ENCODE results near the gene LDHAL6A.
"Not testable (repeated sequence)": the region's sequence is repeated elsewhere in the genome, so short reads cannot be mapped to it uniquely, and the experiment has no call there.

The LDHAL6A gene

GRCh38 chr11:18455686-18456372 lies at the start of gene LDHAL6A:
Gene LDHAL6A (plus strand): TSS chr11:18455856. CDS start chr11:18456681, 825 bp downstream.
- peak; percentile 2 for DNase-seq (ENCODE audit: low spot score)

- not testable (repeated sequence) for DNase-seq (ENCODE audit: low spot score)
These were observed 48.3 kb upstream of the LDHAL6A start for GRCh38 chr11:18407400-18407799.

- no peak for DNase-seq (ENCODE audit: low spot score)
These were observed 46.9 kb upstream of the LDHAL6A start for GRCh38 chr11:18408558-18409291.

- no peak for DNase-seq (ENCODE audit: low spot score)
These were observed 39.2 kb upstream of the LDHAL6A start for GRCh38 chr11:18416459-18416858.

GRCh38 chr11:18419040-18419439 lies 36.6 kb upstream of the LDHAL6A start:
- no peak for DNase-seq (ENCODE audit: low spot score)

- no peak for DNase-seq (ENCODE audit: low spot score)
These were observed 35.6 kb upstream of the LDHAL6A start for GRCh38 chr11:18420067-18420466.

GRCh38 chr11:18427240-18427639 lies 28.4 kb upstream of the LDHAL6A start:
- DNase-seq (ENCODE audit: low spot score): no peak

- no peak for DNase-seq (ENCODE audit: low spot score)
These were observed 26.3 kb upstream of the LDHAL6A start for GRCh38 chr11:18429332-18429731.

- no peak for DNase-seq (ENCODE audit: low spot score)
These were observed 17.0 kb upstream of the LDHAL6A start for GRCh38 chr11:18438691-18439090.

- no peak for DNase-seq (ENCODE audit: low spot score)
These were observed 6.4 kb upstream of the LDHAL6A start for GRCh38 chr11:18449251-18449650.

GRCh38 chr11:18452927-18453326 lies 2.7 kb upstream of the LDHAL6A start:
- DNase-seq (ENCODE audit: low spot score): no peak

GRCh38 chr11:18457450-18457849 lies 1.8 kb downstream of the LDHAL6A start:
- DNase-seq (ENCODE audit: low spot score): no peak

GRCh38 chr11:18459634-18460033 lies 4.0 kb downstream of the LDHAL6A start:
- no peak for DNase-seq (ENCODE audit: low spot score)

- DNase-seq (ENCODE audit: low spot score): no peak
These were observed 6.3 kb downstream of the LDHAL6A start for GRCh38 chr11:18461909-18462308.

- no peak for DNase-seq (ENCODE audit: low spot score)
These were observed 7.8 kb downstream of the LDHAL6A start for GRCh38 chr11:18463439-18463838.

GRCh38 chr11:18466402-18466801 lies 10.7 kb downstream of the LDHAL6A start:
- no peak for DNase-seq (ENCODE audit: low spot score)

GRCh38 chr11:18468059-18468458 lies 12.4 kb downstream of the LDHAL6A start:
- DNase-seq (ENCODE audit: low spot score): no peak

GRCh38 chr11:18468961-18469360 lies 13.3 kb downstream of the LDHAL6A start:
- no peak for DNase-seq (ENCODE audit: low spot score)

- no peak for DNase-seq (ENCODE audit: low spot score)
These were observed 16.3 kb downstream of the LDHAL6A start for GRCh38 chr11:18471995-18472394.

GRCh38 chr11:18472587-18472986 lies 16.9 kb downstream of the LDHAL6A start:
- DNase-seq (ENCODE audit: low spot score): no peak

GRCh38 chr11:18479063-18479462 lies 23.4 kb downstream of the LDHAL6A start:
- DNase-seq (ENCODE audit: low spot score): no peak

- no peak for DNase-seq (ENCODE audit: low spot score)
These were observed 30.4 kb downstream of the LDHAL6A start for GRCh38 chr11:18485913-18486528.

GRCh38 chr11:18490319-18490718 lies 34.7 kb downstream of the LDHAL6A start:
- no peak for DNase-seq (ENCODE audit: low spot score)

All from CD4-positive, alpha-beta T cell treated with Interleukin-2 at 100 ng/mL for 4 hours (primary cell).